Ectodermal cell (in vitro differentiated cells): Measurements from ENCODE around the gene MARS1.

ENCODE experiments used
- H3K27ac ChIP-seq: 2 replicates; pipeline ENCODE4 v1.7.0; 2013; ENCODE audit warnings: mild to moderate bottlenecking, low read depth, low read length; ENCODE audit not compliant: insufficient read depth, poor library complexity, severe bottlenecking
- H3K27me3 ChIP-seq: 2 replicates; pipeline ENCODE4 v1.7.0; 2013; ENCODE audit warnings: mild to moderate bottlenecking, low read length; ENCODE audit not compliant: insufficient read depth, control insufficient read depth, poor library complexity, severe bottlenecking
- H3K36me3 ChIP-seq: one replicate; pipeline ENCODE4 v1.7.0; 2013; ENCODE audit warnings: low read length; ENCODE audit not compliant: control insufficient read depth, insufficient read depth
- H3K4me1 ChIP-seq: one replicate; pipeline ENCODE4 v1.7.0; 2013; ENCODE audit warnings: low read length; ENCODE audit not compliant: control insufficient read depth, insufficient read depth
- H3K4me3 ChIP-seq: 2 replicates; pipeline ENCODE4 v1.7.0; 2013; ENCODE audit warnings: low read depth, low read length, control low read depth; ENCODE audit not compliant: insufficient read depth
- H3K9me3 ChIP-seq: 2 replicates; pipeline ENCODE4 v1.7.0; 2013; ENCODE audit warnings: mild to moderate bottlenecking, low read length, moderate library complexity; ENCODE audit not compliant: control insufficient read depth
- WGBS, 2 experiments: methylation state at CpG; one replicate each; pipeline ENCODE4 v1.1.7; 2013; ENCODE audit warnings: missing lambda C conversion rate in 2 of 2; 5-methylcytosine and 5-hydroxymethylcytosine counted together

Gene MARS1

DNA sequence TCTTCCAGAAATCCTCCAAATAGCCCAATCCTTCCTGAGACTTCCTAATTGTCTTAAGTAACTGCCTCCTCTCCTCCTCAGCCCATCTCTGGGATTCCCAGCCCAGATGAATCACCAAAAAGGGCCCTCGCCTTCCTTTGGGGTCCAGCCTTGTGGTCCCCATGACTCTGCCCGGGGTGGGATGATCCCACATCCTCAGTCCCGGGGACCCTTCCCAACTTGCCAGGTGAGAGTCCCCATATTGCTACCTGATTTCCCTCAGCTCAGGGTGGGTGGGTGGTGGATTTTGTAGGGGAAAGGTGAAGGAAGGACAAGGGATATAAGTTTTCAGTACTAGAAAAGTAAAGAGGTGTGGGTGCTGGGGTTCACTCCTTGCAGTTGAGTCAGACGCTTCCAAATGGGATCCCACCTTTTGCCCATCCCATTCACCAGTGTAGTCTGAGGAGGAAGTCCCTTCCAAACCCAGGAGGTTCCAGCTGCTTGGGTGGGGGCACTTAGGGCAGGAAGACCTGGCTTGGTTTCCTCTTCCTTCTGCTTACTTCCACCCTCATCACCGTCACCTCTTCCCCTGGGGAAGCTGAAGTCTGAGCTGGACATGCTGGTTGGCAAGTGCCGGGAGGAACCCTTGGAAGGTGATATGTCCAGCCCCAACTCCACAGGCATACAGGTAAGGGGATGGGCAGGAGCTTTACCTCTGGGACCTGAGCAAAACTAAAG is 22.7 kb upstream of the MARS1 start:
- Histone ChIP-seq H3K27me3 (peaks cover 18% of the 10 kb centered on the region), H3K27ac (no peak overlapping the region), H3K4me1 (peaks cover 18% of the 10 kb centered on the region), H3K9me3 (no peaks in the 10 kb centered on the region), H3K4me3 (no peak overlapping the region), H3K36me3 (no peaks in the 10 kb centered on the region)
- 95 to 98% methylated on average over 6 of the region's 6 CpGs for WGBS, 2 experiments

DNA sequence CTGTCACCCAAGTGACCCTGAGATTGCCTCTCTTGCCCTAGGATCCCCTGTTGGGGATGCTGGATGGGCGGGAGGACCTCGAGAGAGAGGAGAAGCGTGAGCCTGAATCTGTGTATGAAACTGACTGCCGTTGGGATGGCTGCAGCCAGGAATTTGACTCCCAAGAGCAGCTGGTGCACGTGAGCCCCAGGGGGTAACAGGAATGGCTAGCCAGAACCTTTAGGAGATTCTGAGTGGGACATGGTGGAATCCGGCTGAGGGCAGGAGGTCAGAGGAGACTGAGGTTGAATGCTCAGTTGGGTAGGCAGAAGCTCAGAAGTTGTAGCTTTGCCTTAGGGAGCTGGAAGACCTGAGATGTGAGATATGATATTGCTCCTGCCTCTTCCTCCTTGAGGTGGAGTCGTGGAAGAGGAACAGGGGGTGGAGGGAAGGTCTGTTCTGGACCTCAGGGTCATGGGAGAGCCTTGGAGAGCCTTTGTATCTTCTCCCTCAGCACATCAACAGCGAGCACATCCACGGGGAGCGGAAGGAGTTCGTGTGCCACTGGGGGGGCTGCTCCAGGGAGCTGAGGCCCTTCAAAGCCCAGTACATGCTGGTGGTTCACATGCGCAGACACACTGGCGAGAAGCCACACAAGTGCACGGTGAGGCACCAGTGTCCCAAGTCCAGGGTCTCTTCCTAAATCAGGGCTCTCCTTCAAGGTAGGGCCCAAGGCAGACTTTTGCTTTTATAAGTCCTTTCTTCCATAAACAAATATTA is 21.9 kb upstream of the MARS1 start:
- Histone ChIP-seq H3K36me3 (no peaks in the 10 kb centered on the region), H3K27me3 (peaks cover 11% of the 10 kb centered on the region), H3K27ac (no peak overlapping the region), H3K9me3 (no peaks in the 10 kb centered on the region), H3K4me1 (peaks cover 12% of the 10 kb centered on the region), H3K4me3 (no peak overlapping the region)
- 93 to 95% methylated on average over 14 of the region's 14 CpGs for WGBS, 2 experiments

DNA sequence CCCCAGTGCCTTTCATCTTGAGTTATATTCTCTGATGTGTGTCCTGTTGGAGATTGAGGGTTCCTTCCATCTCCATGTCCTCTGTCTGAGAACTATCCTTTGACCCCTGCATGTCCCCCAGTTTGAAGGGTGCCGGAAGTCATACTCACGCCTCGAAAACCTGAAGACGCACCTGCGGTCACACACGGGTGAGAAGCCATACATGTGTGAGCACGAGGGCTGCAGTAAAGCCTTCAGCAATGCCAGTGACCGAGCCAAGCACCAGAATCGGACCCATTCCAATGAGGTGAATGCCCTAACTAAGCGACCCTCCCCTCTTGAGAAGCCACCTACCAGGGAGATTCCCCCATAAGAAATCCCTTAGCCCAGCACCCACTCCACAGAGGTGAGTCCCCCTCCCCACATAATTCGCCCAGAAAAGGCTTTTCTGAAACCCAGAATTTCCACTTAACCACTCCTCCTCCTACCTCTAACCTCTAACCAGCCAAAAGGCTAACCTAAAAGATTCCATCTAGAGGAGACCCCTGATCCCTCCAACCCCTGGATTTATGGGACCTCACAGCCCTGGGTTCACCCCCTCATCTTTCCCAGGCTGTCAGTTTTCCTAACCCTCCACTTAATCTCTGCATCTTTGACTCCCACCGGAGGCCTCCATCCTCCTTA is 20.5 kb upstream of the MARS1 start:
- peaks cover 6% of the 10 kb centered on the region for H3K27me3 ChIP-seq
- H3K27ac ChIP-seq, result no peak overlapping the region
- no peaks in the 10 kb centered on the region for H3K9me3 ChIP-seq
- H3K4me1 ChIP-seq, result no peaks in the 10 kb centered on the region
- 92 to 93% methylated on average over 12 of the region's 12 CpGs for WGBS, 2 experiments
- H3K36me3 ChIP-seq, result no peaks in the 10 kb centered on the region
- H3K4me3 ChIP-seq, result no peak overlapping the region

DNA sequence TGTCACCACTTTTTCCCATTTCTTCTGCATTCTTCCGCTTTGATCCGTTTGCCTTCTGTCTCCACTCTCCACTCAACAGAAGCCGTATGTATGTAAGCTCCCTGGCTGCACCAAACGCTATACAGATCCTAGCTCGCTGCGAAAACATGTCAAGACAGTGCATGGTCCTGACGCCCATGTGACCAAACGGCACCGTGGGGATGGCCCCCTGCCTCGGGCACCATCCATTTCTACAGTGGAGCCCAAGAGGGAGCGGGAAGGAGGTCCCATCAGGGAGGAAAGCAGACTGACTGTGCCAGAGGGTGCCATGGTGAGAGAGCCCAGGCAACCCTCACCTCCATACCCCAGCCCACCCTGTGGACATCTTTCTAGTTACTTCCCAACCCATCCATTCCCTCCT is 20.0 kb upstream of the MARS1 start:
- Histone ChIP-seq H3K27ac (no peak overlapping the region), H3K27me3 (peaks cover 11% of the 10 kb centered on the region), H3K4me1 (no peaks in the 10 kb centered on the region), H3K36me3 (no peaks in the 10 kb centered on the region), H3K9me3 (no peaks in the 10 kb centered on the region), H3K4me3 (no peak overlapping the region)
- WGBS, 2 experiments, result 93 to 94% methylated on average over 11 of the region's 11 CpGs

DNA sequence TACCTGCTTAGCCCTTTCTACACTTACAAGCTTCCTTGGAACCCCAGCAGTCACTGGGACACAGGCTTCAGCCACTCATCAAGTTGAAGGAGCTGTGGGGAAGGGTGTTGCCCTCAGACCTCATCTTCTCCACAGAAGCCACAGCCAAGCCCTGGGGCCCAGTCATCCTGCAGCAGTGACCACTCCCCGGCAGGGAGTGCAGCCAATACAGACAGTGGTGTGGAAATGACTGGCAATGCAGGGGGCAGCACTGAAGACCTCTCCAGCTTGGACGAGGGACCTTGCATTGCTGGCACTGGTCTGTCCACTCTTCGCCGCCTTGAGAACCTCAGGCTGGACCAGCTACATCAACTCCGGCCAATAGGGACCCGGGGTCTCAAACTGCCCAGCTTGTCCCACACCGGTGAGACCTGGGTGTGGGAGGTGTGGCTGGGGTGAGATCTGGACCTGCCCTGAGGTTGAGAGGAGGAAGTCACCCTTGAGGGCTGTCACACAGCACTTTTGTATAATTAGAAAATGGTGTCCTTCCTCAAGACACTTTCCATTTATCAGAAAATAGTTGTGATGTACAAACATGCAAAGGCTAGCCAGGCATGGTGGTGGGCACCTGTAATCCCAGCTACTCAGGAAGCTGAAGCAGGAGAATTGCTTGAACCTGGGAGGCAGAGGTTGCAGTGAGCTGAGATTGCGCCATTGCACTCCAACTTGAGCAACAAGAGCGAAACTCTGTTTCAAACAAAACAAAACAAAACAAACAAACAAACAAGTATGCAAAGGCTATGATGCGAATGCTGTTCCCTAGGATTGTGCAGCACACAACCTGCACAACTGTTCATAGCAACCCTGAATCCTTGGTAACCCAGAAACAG is 18.3 kb upstream of the MARS1 start:
- no peaks in the 10 kb centered on the region for H3K9me3 ChIP-seq

DNA sequence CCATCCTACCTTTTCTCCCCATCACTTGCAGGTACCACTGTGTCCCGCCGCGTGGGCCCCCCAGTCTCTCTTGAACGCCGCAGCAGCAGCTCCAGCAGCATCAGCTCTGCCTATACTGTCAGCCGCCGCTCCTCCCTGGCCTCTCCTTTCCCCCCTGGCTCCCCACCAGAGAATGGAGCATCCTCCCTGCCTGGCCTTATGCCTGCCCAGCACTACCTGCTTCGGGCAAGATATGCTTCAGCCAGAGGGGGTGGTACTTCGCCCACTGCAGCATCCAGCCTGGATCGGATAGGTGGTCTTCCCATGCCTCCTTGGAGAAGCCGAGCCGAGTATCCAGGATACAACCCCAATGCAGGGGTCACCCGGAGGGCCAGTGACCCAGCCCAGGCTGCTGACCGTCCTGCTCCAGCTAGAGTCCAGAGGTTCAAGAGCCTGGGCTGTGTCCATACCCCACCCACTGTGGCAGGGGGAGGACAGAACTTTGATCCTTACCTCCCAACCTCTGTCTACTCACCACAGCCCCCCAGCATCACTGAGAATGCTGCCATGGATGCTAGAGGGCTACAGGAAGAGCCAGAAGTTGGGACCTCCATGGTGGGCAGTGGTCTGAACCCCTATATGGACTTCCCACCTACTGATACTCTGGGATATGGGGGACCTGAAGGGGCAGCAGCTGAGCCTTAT is 17.4 kb upstream of the MARS1 start:
- WGBS, 2 experiments, result 94 to 96% methylated on average over 14 of the region's 14 CpGs
- Histone ChIP-seq H3K27me3 (peaks cover 36% of the 10 kb centered on the region), H3K27ac (no peak overlapping the region)

More for the DNA sequence above, 18.3 kb upstream of the MARS1 start:
- Histone ChIP-seq H3K4me1 (no peaks in the 10 kb centered on the region), H3K36me3 (no peaks in the 10 kb centered on the region), H3K4me3 (no peak overlapping the region), H3K27ac (no peak overlapping the region), H3K27me3 (peaks cover 28% of the 10 kb centered on the region)
- 92 to 94% methylated on average over 10 of the region's 10 CpGs for WGBS, 2 experiments

DNA sequence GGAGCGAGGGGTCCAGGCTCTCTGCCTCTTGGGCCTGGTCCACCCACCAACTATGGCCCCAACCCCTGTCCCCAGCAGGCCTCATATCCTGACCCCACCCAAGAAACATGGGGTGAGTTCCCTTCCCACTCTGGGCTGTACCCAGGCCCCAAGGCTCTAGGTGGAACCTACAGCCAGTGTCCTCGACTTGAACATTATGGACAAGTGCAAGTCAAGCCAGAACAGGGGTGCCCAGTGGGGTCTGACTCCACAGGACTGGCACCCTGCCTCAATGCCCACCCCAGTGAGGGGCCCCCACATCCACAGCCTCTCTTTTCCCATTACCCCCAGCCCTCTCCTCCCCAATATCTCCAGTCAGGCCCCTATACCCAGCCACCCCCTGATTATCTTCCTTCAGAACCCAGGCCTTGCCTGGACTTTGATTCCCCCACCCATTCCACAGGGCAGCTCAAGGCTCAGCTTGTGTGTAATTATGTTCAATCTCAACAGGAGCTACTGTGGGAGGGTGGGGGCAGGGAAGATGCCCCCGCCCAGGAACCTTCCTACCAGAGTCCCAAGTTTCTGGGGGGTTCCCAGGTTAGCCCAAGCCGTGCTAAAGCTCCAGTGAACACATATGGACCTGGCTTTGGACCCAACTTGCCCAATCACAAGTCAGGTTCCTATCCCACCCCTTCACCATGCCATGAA is 16.8 kb upstream of the MARS1 start:
- no peak overlapping the region for H3K27ac ChIP-seq
- peaks cover 7% of the 10 kb centered on the region for H3K4me1 ChIP-seq
- H3K36me3 ChIP-seq, result no peaks in the 10 kb centered on the region
- H3K4me3 ChIP-seq, result no peak overlapping the region
- H3K27me3 ChIP-seq, result peaks cover 43% of the 10 kb centered on the region
- WGBS, 2 experiments, result 85 to 88% methylated on average over 4 of the region's 4 CpGs
- H3K9me3 ChIP-seq, result no peaks in the 10 kb centered on the region

More for the DNA sequence above, 17.4 kb upstream of the MARS1 start:
- H3K9me3 ChIP-seq, result no peaks in the 10 kb centered on the region
- no peaks in the 10 kb centered on the region for H3K36me3 ChIP-seq
- H3K4me3 ChIP-seq, result no peak overlapping the region
- H3K4me1 ChIP-seq, result peaks cover under 1% of the 10 kb centered on the region

DNA sequence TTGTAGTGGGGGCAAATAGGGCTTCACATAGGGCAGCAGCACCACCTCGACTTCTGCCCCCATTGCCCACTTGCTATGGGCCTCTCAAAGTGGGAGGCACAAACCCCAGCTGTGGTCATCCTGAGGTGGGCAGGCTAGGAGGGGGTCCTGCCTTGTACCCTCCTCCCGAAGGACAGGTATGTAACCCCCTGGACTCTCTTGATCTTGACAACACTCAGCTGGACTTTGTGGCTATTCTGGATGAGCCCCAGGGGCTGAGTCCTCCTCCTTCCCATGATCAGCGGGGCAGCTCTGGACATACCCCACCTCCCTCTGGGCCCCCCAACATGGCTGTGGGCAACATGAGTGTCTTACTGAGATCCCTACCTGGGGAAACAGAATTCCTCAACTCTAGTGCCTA is 16.2 kb upstream of the MARS1 start:
- Histone ChIP-seq H3K9me3 (no peaks in the 10 kb centered on the region), H3K4me1 (peaks cover 9% of the 10 kb centered on the region), H3K4me3 (no peak overlapping the region), H3K36me3 (no peaks in the 10 kb centered on the region), H3K27me3 (peaks cover 49% of the 10 kb centered on the region), H3K27ac (no peak overlapping the region)
- WGBS, 2 experiments, result 87 to 93% methylated on average over 3 of the region's 3 CpGs

DNA sequence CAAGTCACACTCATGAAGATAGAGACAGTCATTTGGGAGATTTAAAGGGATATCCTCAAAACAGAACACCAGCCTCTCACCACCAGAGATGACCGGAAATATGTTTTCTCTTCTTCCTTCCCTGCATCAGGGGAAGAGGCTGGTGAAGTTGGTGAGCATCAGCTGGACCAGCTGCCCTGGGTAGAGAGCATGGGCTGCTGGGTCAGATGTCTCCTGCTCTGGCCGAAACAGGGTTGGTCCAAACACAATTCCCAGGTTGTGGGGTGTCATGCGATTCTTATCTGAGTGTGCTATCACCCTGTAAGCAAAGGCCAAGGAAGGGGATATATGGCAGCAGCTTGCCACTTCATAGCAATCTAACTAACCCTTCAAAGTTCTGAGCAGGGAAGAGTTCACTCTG is 15.5 kb upstream of the MARS1 start:
- Histone ChIP-seq H3K27ac (no peak overlapping the region), H3K4me3 (no peak overlapping the region), H3K4me1 (peaks cover 9% of the 10 kb centered on the region), H3K36me3 (no peaks in the 10 kb centered on the region), H3K9me3 (no peaks in the 10 kb centered on the region), H3K27me3 (peaks cover 56% of the 10 kb centered on the region)
- 90 to 91% methylated on average over 3 of the region's 3 CpGs for WGBS, 2 experiments
